HG03342 (cell line): ENCODE data around the gene RNF31.
A peak's percentile ranks its signal among the peaks of the same experiment; 100 is the strongest.

Source experiments
- ATAC-seq: cut with Tn5 transposase; IDR thresholded peaks from one replicate; pipeline ENCODE4 v1.9.1; 2021; ENCODE audit warnings: mild to moderate bottlenecking, moderate library complexity; ENCODE audit not compliant: unreplicated experiment

The RNF31 gene

DNA sequence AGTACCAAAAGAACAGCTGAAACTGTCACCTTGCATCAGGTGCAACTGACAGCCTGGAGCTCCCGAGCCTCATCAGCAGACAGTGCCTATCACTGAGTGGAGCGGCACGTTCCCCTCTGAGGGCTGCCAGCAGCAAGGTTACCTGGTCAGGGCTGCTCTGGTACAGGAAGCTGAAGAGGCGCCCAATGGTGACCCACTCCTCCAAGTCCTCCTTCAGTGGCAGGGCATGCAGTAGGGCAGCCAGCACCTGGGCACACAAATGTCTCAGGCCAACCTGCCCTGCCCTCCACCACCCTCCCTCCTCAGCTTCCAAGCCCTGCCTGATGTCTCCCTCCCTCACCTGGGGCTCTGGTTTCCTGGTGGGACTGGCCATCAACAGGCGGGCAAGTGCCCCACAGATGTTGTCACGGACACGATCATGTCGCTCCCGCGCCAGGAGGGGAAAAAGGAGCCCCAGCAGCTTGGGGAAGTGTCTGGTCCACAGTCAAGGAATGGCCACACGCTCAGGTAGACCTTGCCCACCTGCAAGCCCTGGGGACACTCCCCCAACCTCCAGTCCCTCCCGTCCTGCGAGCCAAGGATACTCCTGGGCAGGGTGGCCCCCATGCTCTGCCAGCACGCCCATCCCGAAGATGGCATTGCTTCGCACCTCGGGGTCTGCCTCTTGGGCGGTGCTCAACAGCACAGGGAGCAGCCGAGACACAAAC lies 34.2 kb downstream of the RNF31 start:
- no peak for ATAC-seq

DNA sequence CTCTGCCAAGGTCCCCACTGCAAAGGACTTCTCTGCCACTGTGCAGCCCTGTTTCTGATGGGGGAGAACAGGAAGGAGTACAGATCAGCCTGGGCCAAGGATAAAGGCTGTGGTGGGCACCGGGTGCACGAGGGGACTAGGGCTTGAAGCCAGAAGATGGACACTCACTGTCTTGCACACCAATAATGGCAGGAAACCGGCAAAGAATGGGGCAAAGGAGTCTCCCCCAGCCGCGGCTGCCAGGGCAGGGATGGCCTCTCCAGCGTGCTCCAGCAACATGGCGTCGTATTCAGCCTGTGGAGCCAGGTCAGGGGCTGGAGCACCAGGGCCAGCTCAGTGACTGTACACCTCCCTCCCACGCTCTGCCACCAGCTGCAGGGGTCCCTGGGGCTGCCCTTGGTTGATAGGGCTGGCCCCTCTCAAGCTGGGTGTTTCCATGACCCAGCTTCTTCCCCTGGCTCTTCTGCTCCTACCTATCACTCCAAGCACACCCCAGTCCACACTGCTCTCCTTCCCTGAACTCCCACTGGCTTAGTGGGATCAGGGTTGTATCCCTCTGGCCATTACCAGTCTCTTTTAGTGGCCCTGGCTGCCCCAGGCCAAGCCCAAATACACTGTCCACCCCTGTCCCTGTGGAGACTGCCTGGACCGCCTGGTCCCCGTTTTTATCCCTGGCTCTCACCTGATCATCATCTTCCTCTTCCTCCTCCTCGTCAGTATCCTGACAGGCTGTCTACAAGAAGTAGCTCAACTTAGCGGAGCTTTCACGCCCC lies 35.0 kb downstream of the RNF31 start:
- no peak for ATAC-seq

DNA sequence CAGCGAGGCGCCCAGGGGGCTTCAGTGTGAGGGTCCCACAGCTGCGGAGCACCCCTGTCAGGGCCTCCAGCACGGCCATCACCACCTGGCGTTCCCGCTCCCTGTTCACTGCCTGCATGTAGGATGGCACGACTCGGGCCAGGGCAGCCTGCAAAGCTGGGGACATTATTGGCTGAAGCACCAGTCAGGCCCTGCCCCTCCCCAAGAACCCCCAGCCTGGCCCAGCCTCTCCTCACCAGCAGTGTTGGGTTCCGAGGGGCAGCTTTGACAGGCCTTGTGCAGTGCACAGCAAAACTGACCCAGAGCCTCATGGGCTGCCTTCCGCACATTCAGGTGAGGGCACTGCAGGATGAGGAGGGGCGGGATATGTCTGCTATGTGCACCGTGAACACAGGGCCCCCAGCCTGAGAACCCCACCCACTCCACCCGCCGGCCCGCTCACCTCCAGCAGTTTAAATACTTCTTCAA lies 35.8 kb downstream of the RNF31 start:
- ATAC-seq, result no peak

DNA sequence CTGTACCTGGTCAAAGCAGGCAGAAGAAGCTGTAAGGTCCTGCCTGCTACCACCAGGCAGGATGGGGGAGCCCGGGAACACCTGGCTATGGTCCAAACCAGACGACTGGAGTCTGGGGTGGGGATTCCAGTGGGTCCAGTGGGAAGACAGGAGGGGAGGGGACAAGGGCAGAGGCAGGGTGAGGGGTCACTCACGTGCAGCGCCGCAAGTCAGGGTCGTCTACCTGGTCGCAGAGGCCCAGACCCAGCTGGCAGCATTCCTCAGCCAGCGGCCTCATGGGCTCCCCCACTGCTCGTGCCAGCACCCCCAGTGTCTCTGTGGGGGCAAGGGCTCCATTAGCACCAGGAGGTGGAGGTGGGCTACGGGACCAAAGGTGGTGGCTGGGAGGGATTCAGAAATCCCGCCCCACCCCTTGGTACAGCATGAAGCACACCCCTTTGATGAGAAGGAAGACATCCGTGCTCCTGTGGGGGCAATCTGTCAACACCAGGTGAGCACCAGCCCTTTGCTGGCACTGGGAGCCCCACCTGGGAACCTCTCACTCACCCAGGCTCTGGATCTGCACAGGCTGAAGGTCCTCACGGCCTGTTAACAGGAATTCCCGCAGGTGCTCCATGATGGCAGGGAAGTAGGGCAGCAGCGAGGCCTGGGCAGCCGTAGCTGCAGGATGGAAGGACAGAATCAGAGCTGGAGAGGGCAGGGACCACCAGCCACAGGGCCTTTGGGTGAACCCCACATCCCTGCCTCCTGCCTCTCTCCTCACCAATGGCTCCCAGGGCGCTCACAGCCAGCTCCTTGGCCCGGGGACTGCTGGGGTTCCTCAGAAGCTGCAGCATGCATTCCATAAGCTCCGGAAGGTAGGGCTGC lies 37.0 kb downstream of the RNF31 start:
- ATAC-seq, result no peak

DNA sequence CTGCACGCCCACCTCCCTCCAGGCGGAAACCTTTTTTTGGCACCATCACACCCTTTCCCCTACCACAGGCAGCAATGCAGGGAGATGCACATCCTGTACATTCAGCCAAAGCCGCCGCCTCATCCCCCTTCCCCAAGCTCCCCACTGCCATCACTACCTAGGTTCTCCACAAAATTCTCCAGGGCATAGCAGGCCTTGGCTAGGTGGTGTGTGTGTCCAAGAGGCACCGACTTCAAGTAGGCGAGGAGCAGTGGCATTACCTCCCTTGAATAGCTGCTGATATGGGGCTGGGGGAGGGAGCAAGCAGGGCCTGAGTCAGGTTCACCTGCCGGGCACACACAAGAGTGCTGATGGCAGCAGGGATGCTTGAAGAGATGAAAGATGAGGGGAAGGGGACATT lies 37.7 kb downstream of the RNF31 start:
- no peak for ATAC-seq

DNA sequence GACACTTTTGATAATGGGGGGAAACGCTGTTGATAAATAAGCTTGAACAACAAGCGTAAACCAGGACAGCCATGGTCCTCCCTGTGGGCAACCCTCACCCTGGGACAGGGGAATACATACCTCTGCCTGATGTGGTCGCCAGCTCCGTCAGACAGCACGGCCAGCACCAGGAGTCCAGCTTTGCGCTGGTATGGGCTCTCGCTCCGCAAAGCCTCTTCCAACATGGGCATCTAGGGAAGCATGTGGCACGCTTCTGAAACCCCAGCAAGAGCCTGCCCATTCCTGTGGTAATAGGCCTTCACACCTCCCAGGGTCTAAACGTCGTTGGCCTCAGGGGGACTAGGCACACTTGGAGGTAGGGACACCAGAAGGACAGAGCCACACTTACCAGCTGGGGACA lies 38.4 kb downstream of the RNF31 start:
- no peak for ATAC-seq

DNA sequence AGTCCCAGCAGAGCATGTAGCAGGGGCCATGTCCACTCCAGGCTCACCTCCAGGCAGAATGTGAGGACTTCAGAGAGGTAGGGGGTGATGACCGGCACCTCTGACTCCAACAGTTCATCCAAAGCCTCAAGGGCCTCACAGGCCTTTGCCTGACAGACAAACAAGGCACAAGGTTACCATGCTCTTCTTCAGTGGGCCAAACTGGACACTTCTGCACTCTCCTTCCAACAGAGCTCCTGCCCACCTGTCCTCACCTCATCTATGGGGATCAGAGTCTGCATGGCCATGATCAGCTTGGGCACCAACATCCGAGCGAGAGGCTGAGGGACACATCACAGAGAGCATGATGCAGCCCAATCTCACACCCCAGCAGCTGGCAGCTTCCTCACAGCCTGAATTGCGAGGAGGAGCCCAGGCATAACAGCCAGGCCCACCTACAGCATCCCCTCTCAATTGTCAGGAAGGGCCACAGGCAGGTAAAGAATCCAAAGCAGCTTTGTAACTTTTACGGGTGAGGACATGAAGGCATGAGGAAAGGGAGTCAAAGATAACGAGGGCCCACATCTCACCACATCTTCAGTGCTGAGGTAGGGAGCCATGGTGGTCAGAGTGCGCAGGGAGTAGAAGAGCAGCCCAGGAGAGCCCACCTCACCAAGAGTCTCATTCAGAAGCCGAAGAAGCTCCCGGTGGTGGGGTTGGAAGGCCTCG lies 39.7 kb downstream of the RNF31 start:
- no peak for ATAC-seq

DNA sequence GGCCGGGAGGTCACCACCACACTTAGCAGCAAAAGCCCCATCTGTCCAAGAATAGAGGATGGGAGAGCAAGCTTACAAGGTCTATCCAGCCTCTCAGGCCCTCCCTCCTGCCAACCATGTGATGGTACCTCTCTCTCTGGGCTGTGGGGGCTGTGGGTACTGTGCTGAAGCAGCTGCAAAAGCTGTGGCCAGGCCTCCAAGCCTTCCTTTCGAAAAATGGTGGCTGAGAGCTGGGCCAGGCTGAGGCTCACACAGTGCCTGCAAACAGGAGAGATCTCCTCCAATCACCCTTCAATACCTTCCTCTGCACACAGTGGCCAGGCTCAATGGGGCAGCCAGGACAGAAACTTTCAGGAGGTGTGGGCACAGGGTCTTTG lies 40.2 kb downstream of the RNF31 start:
- no peak for ATAC-seq

DNA sequence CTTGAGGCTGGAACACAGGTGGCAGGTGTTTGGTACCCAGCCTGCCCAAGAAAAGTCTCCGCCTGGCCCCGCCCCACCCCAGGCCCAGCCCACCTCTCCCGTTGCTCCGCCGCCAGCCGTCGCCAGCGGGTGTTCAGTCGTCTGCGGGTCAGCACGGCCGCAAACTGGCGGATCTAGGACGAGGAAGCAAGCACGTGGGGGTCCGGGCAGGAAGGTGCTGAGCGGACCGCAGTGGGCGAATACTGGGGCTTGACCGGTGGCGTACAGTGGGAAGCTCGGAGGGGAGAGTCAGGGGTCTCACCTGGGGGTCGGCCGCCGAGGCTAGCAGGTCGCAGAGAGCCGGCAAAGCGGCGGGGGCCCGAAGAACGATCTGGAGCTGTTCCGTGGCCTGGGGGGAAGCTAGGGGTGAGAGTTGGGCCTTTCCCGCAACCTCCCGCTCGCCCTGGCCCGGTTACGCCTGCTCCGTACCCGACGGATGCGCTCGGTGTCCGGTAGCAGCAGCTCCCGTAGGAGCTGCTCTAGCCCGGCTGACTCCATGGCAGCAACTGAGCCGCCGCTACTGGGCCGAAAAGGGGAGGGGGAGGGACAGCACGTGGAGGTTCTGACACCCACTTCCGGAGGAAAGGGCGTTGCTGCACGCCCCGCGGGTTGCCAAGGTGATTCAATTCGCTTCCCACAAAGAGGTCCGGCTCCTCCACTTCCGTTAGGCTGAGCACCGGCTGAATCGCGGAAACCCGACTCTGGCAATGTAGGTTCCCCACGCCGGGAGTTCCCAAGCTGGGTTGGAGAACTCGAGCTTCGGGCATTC lies 41.2 kb downstream of the RNF31 start, which contains the start of gene IPO4:
TSS of gene IPO4 (minus strand) at position 566 of the 808 bp plus-strand sequence. CDS start at position 537, 29 bp downstream.
- ATAC-seq, result peak; percentile 88

DNA sequence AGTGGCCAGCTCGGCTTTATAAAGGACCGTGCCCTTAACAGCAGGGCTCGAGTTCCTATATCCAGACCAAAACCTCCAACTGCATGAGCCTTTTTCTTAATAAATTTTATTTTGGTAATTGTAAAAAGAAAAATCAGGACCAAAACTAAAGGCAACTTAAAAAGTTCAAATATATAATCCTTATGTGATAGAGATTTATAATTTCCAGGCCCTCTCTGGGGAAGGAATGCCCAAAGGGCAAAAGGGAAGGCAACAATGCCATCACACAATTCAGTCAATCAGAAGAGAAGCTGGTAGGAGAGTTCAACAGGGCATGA lies 41.7 kb downstream of the RNF31 start:
- ATAC-seq, result no peak

DNA sequence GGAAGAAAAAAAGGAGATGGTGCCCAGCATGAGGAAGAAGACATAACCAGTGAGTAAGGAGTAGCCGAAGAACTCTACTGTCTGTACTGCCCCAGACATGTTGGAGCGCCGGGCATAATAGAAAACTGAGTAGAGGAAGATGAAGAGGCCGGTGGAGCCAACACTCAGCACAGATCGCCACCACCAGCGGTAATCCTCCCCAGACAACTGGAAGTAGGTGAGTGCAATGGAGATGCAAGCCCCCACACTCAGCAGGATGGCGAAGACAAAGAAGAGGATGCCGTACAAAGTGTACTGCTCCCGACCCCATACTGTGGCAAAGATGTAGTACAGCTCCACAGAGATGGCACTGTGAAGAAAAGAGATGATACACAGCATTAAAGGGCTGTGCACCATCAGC lies 42.2 kb downstream of the RNF31 start:
- ATAC-seq, result no peak

DNA sequence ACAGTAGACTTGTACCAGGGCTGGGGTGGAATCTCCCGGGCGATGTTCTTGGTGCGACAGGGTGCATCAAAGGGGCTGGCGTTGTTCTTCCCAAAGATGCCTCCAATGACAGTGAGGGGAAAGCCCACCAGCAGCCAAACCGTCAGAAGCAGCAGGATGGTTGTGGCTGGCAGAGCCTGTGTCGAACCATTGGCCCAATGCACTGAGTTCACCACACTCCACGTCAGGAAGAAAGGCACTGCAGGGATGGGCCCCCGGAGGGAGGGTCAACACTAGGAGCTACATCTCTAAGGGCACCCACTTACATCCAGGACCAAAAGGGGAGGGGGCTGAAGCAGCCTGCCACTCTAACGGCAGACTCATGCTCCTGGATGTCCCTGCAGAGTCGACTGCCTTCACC lies 43.1 kb downstream of the RNF31 start:
- ATAC-seq, result no peak

DNA sequence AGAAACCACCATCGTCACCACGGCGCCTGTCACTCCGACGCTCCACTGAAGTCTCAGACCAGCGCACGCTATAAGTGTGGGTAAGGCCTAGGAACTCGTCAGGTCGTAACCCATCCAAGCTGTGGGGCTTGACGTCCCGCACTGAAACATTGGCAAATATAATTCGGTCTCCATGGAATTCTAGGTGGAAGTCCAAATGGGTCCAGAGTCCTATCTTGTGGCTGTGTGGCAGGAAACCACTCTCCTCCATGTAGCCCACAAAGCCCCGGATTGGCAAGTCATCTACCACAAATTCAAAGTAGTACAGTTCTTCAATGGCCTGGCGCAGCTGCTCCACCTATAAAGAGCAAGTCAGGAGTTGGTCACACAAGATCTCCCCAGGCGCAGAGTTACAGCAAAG lies 45.6 kb downstream of the RNF31 start:
- ATAC-seq, result no peak

DNA sequence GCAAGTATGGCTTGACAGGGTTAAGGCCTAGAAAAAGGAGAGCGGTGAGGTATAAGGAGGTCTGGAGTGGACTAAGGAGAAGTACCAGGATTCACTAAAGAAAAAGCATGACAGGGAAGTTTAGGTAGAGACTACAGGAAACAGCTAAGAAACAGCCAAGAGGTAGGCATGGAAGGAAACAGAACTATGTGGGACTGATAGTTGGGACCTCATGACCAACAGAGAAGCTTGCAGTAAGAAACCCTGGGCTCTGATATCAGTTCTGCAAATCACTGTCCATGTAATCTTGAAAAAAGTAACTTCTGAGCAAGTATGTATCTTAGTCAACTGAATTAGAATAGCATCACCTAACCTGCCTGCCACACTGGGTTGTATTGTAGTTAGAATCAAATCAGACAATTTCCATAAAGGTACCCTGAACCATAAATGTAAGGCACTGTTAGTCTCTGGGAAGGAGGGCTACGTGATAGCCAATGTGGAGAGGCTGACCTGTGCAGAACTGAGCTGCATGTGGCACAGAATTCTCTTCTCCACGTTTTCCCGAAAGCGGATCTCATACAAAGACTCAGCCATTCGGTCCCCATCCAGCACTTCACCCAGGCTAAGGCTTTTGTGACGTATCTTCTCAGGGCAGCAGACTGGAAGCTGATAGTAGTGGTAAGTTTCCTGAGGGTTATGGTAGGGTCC lies 47.0 kb downstream of the RNF31 start:
- ATAC-seq, result no peak

DNA sequence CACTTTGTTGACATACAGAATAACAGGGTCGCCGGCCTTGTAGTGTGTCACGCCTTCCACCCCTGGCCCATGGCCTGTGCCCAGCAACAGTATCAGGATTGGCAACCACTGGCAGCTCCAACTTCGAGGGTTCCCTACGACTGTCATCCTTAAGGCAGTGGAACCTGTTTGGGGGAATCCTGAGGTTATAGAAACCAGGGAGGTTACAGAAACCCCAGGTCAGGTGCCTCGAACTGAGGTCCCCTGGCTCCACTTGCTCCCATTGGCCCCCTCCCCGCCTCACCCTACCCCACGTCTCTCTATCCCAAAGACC lies 47.5 kb downstream of the RNF31 start:
- ATAC-seq, result no peak

DNA sequence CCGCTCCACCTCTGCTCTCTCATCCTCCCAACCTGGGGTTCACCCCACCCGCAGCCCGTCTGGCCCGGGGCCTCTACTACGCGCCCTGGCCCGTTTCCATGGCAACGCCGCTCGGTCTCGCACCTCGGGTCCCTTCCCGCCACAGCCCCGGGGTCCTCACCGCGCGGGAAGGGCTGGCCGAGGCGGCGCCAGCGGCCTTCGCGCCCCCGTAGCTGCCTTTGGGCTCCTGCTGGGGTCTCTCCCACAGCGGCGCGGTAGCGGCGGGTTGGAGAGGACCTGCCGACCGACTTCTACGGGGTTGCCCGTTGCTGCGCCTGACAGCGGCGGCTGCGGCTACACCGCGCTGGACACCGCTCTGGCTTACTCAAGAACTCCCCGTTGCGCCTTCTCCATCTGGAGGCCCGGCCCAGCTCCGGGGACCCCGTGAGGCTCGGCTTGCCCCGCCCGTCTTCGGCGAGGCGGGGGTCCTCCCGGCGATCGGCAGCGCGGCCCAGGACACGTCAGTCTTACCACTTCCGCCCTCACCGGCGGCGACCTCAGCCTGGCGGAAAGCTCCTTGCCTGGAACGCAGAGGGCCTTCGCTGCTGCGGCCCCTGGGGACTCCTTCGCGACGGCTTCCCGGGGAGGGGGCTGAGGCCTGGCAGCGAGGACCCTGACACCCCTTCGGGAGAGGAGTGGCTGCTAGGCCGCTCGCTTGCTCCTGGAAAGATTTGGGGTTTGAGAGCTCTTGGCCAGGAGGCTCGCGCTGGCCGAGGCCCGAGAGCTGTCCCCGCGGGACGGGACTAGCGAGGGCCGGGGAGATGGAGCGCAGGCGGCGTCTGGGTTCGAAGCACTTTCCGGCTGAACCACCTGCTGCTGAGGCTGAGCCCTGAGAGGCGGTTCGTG lies 48.1 kb downstream of the RNF31 start, which contains the start of gene TM9SF1:
TSS of gene TM9SF1 (minus strand) at position 256 of the 885 bp plus-strand sequence. CDS start 422 bp downstream, outside the sequence.
- peak; percentile 79 for ATAC-seq

DNA sequence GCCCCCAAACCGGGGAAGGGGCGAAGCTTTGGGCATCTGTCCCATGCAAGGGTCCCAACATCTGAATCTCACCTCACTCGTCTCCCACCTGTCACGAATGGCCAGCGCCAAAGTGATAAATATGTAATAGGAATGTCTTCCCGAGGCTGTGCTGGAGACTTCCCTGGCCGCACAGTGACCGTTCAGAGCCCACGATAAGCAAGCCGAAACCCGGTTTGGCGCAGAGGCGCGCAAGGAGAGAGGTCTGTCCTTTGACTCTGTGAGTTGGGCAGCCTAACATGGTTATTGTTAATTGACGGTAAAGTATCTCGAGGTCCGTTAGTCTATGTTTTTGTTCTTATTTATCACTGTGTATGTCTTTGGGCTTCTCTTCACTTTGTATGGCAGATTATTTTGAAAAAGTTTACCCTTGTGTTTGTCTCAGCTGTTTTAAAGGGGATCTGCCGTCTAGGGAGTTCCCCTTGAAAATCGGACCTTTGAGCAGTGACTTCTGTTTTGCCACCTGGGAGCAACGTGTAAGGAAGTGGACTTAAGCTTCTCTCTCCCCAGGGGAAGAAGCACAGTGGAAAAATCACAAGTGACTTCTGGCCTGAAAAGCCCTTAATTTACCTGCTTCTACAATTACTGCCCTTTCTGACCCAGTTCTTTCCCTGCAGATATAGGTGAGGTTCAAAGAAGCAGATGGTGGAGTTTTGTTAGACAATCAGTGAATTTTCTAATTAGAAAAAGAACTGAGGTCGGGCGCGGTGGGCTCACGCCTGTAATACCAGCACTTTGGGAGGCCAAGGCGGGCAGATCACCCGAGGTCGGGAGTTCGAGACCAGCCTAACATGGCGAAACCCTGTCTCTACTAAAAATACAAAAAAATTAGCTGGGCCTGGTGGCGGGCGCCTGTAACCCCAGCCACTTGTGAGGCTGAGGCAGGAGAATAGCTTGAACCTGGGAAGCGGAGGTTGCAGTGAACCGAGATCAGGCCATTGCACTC lies 49.1 kb downstream of the RNF31 start:
- ATAC-seq, result peak; percentile 4
